Neutrophil (primary cell): Measurements from ENCODE around the gene DEAF1.

ENCODE experiments used
- H3K27ac ChIP-seq: fragments of 200-600 bp; sonication (generic); 2 replicates; pipeline ENCODE4 v1.5.1; 2016; ENCODE audit warnings: mild to moderate bottlenecking, moderate library complexity
- H3K27me3 ChIP-seq: fragments of 200-600 bp; sonication (generic); 2 replicates; pipeline ENCODE4 v1.6.0; 2016; ENCODE audit warnings: mild to moderate bottlenecking
- H3K36me3 ChIP-seq: fragments of 200-600 bp; sonication (generic); 2 replicates; pipeline ENCODE4 v1.5.1; 2017
- H3K4me1 ChIP-seq, 2 experiments: fragments of 200-600 bp in 1 of 2; sonication (generic) in 1 of 2; 1 replicate in 1 of 2; 2 replicates in 1 of 2; pipeline versions ENCODE4 v1.5.1 to v1.6.1; 2013 to 2016; ENCODE audit warnings: low read depth in 1 of 2, low read length in 1 of 2, mild to moderate bottlenecking in 1 of 2, moderate library complexity in 1 of 2; ENCODE audit not compliant: control insufficient read depth in 1 of 2, insufficient read depth in 1 of 2
- H3K4me3 ChIP-seq, 2 experiments: fragments of 200-600 bp in 1 of 2; sonication (generic) in 1 of 2; 1 replicate in 1 of 2; 2 replicates in 1 of 2; pipeline ENCODE4 v1.5.1; 2013 to 2016; ENCODE audit warnings: low read depth in 1 of 2, low read length in 1 of 2, mild to moderate bottlenecking in 1 of 2, moderate library complexity in 1 of 2
- H3K9me3 ChIP-seq: fragments of 200-600 bp; sonication (generic); 2 replicates; pipeline ENCODE4 v1.5.1; 2016
- TF ChIP-seq, protein P1 (sequence below): fragments of 200-600 bp; sonication (generic); IDR thresholded peaks from 2 replicates; pipeline ENCODE4 v1.5.1; 2016; ENCODE audit warnings: antibody characterized with exemption

The DEAF1 gene

DNA sequence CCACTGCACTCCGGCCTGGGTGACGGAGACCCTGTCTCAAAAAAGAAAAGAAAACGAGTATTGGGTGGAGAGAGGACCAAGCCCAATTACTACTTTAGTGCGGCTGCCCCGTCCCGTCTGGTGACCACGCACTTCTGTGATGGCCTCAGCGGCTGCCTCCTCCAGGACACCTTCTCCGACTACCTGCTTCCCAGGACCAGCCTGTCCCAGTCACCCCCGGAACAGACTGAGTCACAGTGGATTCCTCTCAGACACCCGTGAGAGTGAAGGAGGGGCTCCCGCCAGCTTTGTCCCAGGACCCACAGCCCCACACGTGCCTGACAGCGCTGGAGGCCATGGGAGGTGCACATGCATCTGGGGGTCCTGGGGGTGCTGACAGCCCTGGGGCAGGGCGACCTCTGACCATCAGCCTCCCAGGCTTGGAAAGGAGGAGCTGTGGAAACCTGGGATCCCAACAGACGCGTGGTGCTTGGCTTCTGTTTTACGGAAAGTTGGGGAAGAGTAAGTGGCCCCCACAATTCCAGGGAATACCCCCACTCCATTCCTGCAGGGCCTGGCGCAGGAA, 53.1 kb downstream of the DEAF1 start:
- H3K36me3 ChIP-seq: peaks cover 30% of the 10 kb centered on the region
- no peaks in the 10 kb centered on the region for H3K9me3 ChIP-seq
- H3K4me3 ChIP-seq: no peak overlapping the region
- H3K27me3 ChIP-seq: peaks cover 46% of the 10 kb centered on the region
- TF ChIP-seq, protein P1, sequence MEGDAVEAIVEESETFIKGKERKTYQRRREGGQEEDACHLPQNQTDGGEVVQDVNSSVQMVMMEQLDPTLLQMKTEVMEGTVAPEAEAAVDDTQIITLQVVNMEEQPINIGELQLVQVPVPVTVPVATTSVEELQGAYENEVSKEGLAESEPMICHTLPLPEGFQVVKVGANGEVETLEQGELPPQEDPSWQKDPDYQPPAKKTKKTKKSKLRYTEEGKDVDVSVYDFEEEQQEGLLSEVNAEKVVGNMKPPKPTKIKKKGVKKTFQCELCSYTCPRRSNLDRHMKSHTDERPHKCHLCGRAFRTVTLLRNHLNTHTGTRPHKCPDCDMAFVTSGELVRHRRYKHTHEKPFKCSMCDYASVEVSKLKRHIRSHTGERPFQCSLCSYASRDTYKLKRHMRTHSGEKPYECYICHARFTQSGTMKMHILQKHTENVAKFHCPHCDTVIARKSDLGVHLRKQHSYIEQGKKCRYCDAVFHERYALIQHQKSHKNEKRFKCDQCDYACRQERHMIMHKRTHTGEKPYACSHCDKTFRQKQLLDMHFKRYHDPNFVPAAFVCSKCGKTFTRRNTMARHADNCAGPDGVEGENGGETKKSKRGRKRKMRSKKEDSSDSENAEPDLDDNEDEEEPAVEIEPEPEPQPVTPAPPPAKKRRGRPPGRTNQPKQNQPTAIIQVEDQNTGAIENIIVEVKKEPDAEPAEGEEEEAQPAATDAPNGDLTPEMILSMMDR: no peak
- H3K27ac ChIP-seq: no peak overlapping the region
- peaks cover 11 to 20% of the 10 kb centered on the region in 2 experiments for H3K4me1 ChIP-seq

DNA sequence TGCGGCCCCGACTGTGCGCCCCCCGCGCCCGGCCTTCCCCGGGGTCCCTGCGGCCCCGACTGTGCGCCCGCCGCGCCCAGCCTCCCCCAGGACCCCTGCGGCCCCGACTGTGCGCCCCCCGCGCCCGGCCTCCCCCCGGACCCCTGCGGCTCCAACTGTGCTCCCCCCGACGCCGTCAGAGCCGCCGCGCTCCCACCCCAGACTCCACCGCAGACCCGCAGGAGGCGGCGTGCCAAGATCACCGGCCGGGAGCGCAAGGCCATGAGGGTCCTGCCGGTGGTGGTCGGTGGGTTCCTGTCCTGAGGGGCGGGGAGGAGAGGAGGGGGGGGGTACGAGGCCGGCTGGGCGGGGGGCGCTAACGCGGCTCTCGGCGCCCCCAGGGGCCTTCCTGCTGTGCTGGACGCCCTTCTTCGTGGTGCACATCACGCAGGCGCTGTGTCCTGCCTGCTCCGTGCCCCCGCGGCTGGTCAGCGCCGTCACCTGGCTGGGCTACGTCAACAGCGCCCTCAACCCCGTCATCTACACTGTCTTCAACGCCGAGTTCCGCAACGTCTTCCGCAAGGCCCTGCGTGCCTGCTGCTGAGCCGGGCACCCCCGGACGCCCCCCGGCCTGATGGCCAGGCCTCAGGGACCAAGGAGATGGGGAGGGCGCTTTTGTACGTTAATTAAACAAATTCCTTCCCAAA, 54.9 kb downstream of the DEAF1 start:
- TF ChIP-seq, protein P1: no peak
- no peaks in the 10 kb centered on the region for H3K9me3 ChIP-seq
- H3K27me3 ChIP-seq: peaks cover 63% of the 10 kb centered on the region

DNA sequence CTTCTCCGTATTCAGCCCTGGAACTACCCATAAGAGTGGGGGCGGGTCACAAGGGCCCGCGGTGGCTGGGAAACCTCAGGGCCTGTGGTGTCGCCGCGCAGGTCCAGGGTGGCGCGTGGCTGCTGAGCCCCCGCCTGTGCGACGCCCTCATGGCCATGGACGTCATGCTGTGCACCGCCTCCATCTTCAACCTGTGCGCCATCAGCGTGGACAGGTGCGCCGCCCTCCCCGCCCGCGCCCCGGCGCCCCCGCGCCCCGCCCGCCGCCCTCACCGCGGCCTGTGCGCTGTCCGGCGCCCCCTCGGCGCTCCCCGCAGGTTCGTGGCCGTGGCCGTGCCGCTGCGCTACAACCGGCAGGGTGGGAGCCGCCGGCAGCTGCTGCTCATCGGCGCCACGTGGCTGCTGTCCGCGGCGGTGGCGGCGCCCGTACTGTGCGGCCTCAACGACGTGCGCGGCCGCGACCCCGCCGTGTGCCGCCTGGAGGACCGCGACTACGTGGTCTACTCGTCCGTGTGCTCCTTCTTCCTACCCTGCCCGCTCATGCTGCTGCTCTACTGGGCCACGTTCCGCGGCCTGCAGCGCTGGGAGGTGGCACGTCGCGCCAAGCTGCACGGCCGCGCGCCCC, 55.6 kb downstream of the DEAF1 start:
- peaks cover 21% of the 10 kb centered on the region for H3K36me3 ChIP-seq
- H3K4me3 ChIP-seq: no peak overlapping the region
- TF ChIP-seq, protein P1: no peak
- peaks cover 11 to 20% of the 10 kb centered on the region in 2 experiments for H3K4me1 ChIP-seq
- H3K27ac ChIP-seq: no peak overlapping the region
- no peaks in the 10 kb centered on the region for H3K9me3 ChIP-seq
- peaks cover 66% of the 10 kb centered on the region for H3K27me3 ChIP-seq

More for the DNA sequence above, 54.9 kb downstream of the DEAF1 start:
- H3K4me3 ChIP-seq: peak overlapping the region; percentile 49 to 62
- peaks cover 11 to 20% of the 10 kb centered on the region in 2 experiments for H3K4me1 ChIP-seq
- H3K36me3 ChIP-seq: peaks cover 24% of the 10 kb centered on the region
- no peak overlapping the region for H3K27ac ChIP-seq

DNA sequence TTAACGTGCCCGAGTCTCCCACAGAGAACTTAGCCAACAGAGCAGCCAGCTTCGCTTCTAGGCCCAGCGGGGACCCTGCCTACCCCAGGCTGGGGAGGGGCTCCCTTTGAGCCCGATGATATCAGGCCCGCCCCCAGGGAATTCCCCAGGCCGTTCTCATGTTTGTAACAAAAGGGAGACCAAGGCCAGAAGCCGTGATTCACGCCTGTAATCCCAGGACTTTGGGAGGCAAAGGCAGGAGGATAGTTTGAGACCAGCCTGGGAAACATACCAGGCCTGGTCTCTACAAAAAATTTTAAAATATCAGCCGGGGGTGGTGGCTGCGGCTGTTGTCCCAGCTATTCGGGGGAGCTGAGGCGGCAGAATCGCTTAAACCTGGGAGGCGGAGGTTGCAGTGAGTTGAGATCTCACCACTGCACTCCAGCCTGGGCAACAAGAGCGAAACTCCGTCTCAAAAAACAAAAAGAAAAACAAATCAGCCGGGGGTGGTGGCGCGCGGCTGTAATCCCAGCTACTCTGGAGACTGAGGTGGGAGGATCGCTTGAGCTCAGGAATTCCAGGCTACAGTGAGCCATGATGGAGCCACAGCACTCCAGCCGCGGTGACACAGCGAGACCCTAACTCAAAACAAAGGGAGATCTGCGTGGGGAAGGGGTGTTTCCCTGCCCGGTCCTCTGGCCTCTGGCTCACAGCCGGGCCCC, 56.2 kb downstream of the DEAF1 start:
- H3K9me3 ChIP-seq: no peaks in the 10 kb centered on the region
- no peak overlapping the region for H3K4me3 ChIP-seq
- H3K27me3 ChIP-seq: peaks cover 66% of the 10 kb centered on the region
- H3K27ac ChIP-seq: no peak overlapping the region
- H3K4me1 ChIP-seq: peaks cover 11 to 20% of the 10 kb centered on the region in 2 experiments
- peaks cover 15% of the 10 kb centered on the region for H3K36me3 ChIP-seq
- TF ChIP-seq, protein P1: no peak

DNA sequence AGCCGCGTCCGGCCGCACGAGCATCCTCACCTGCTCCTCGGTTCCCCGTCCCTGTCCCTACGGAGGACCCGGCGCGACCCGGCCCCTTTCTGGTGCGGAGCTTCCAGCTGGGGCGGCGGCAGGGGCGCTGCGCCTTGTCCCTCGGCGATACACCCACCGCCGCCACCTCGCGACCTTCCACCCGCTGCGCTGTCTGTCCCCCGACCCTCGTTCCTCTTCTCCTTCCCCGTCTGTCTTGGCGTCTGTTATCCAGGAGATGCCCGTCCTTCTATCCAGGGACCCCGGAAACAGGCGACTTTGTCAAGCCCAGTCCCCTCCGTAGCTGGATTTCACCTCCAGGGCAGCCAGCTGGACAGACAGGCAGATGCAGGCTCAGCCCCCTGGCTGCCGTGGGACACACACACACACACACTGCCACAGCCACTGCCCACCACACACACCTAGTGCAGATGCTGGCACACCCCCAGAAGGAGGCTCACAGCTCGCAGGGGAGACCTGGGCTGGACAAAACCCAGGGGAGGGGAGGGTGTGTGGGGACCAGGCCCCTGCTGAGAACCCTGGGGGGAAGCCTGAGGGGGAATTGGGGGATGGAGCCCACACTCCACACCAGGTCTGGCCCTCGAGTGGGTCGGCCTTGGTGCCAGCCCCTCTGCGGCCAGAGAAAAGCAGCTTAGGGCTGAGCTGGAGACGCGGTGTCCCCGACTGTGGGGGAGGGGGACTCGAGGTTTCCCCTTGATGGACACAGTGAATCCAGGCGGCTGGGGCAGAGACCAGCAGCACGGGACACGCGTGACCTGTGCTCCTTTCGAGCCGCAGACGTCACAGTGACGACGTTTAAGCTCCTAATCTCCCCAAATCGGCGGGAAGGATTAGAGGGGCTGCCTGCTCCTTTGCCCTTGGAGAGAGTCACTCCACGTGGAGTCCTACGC, 57.2 kb downstream of the DEAF1 start:
- H3K4me1 ChIP-seq: peaks cover 11 to 20% of the 10 kb centered on the region in 2 experiments
- H3K36me3 ChIP-seq: peaks cover 9% of the 10 kb centered on the region
- TF ChIP-seq, protein P1: no peak
- no peaks in the 10 kb centered on the region for H3K9me3 ChIP-seq
- peaks cover 66% of the 10 kb centered on the region for H3K27me3 ChIP-seq
- no peak overlapping the region for H3K4me3 ChIP-seq
- no peak overlapping the region for H3K27ac ChIP-seq
